Adrenal gland (tissue), 12 donors: Measurements from ENCODE around the gene ACAA2. TPM values are rescaled to one million over a fixed set of nuclear protein-coding genes. Genes with fewer than 3 reads are reported as not detected.

Experiments used
- DNase-seq, 7 donors: peaks; one replicate each; pipeline ENCODE4 v3.0.0-alpha.2; 2019 to 2020
- H3K27ac ChIP-seq, 5 donors: fragments of 200-600 bp; sonication (generic) in 4 of 5; 1 replicate in 3 of 5; 2 replicates in 2 of 5; pipeline versions ENCODE4 v1.5.1 to v1.8.0; 2016 to 2020; ENCODE audit warnings: mild to moderate bottlenecking in 1 of 5
- H3K27me3 ChIP-seq: fragments of 200-600 bp; 2 replicates; pipeline ENCODE4 v1.8.0; 2021
- H3K36me3 ChIP-seq, 2 donors: fragments of 200-600 bp; replicated peaks in 1 of 2; 1 replicate in 1 of 2; 2 replicates in 1 of 2; pipeline versions ENCODE4 v1.5.1 to v1.8.0; 2018 to 2022
- H3K4me1 ChIP-seq, 2 donors: fragments of 200-600 bp; replicated peaks in 1 of 2; 1 replicate in 1 of 2; 2 replicates in 1 of 2; pipeline versions ENCODE4 v1.5.1 to v1.8.0; 2018 to 2021
- H3K4me3 ChIP-seq, 4 donors: fragments of 200-600 bp; sonication (generic) in 3 of 4; one replicate each; pipeline ENCODE4 v1.5.1; 2016 to 2018
- H3K9me3 ChIP-seq, 3 donors: fragments of 200-600 bp; sonication (generic) in 1 of 3; replicated peaks in 1 of 3; 1 replicate in 2 of 3; 2 replicates in 1 of 3; pipeline versions ENCODE4 v1.5.1 to v1.8.0; 2016 to 2021
- POLR2A ChIP-seq, 2 donors: fragments of 450-650 bp; IDR thresholded peaks; one replicate each; pipeline ENCODE4 v1.6.1; 2017; ENCODE audit warnings: antibody characterized with exemption in 2 of 2, mild to moderate bottlenecking in 2 of 2, moderate library complexity in 1 of 2
- WGBS, 4 donors: extraction: QIAGEN DNeasy Blood & Tissue Kit in 2 of 4; methylation state at CpG; one replicate each; pipeline versions ENCODE4 v1.1.5 to v1.1.7; 2013 to 2017; 5-methylcytosine and 5-hydroxymethylcytosine counted together
- intact Hi-C, 2 donors: fragments of 100-400 bp; cut with DNase I; formaldehyde crosslinking; loops; one replicate each; pipeline versions ENCODE4 v1.14.1 to v1.15.0; 2022 to 2023
- polyA plus RNA-seq, 3 donors: library from polyadenylated mRNA; stranded (reverse); fragments of 200-250 nt in 2 of 3; fragments of 350-450 nt in 1 of 3; fragmentation: Illumina TruSeq in 1 of 3; extraction: RNeasy Lipid Tissue Mini Kit (QIAGEN cat#74804) in 1 of 3; gene quantifications; one replicate each; pipeline ENCODE4 v1.2.3, GENCODE V29; 2013 to 2014
- total RNA-seq, 9 donors: library from RNA; depleted of rRNA in 4 of 9; stranded (reverse); fragments of >200 nt in 4 of 9; fragments of 120-200 nt in 1 of 9; fragmentation: NEBNext Ultra II Directional in 1 of 9; extraction: Animal tissue kit (Norgen Biotek cat#: 25700) in 1 of 9; gene quantifications; one replicate each; pipeline versions ENCODE4 v1.1.0 to v1.2.4, GENCODE V29; 2013 to 2023
- TF ChIP-seq, protein P1 (sequence below), 6 experiments: fragments of 450-650 bp in 4 of 6; fragments of 200-600 bp in 2 of 6; sonication (generic) in 1 of 6; IDR thresholded peaks; 1 replicate in 5 of 6; 2 replicates in 1 of 6; pipeline versions ENCODE4 v1.5.1 to v1.8.0; 2016 to 2021; ENCODE audit warnings: antibody characterized with exemption in 6 of 6, mild to moderate bottlenecking in 2 of 6, moderate library complexity in 1 of 6
- donor health status: healthy with polysubstance abuse.
- donor health status: Bipolar disorder and iron deficiency.
- donor health status: DM: yes; HTN: yes; CAD: no.
- donor health status: DM: no; HTN: no; CAD: no.
- donor health status: DM: no; HTN: no; CAD: no.
- donor health status: DM: yes; HTN: yes; CAD: no.

Gene ACAA2
- total and polyA plus RNA-seq, 12 donors: 21.4 to 197 (median 105) TPM

DNA sequence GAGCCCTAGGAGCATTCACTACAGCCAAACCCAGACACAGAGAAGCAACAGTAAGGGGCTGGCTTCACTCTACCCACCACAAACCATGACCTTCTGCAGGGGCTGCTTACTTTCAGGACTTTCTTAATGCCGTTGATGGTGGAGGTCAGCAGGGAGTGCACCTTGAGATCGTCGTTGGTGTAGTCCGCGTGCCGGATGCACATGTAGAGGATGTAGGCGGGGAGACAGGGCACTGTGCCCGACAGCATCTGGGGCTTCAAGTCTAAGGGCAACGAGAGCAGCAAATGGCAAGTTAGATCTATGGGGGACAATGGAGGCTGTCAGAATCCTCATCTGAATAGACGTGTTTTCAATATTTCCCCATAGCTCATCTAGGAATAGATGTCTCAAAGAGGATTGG lies 29.8 kb upstream of the ACAA2 start:
- WGBS, 4 donors: 87 to 92% (median 91%) methylated on average over 10 of the region's 10 CpGs
- Histone ChIP-seq H3K27ac (no peak overlapping the region), H3K36me3 (no peaks in the 10 kb centered on the region), H3K4me3 (no peak overlapping the region), H3K9me3 (no peaks in the 10 kb centered on the region), H3K27me3 (no peaks in the 10 kb centered on the region), H3K4me1 (no peaks in the 10 kb centered on the region)
- TF ChIP-seq, protein P1, sequence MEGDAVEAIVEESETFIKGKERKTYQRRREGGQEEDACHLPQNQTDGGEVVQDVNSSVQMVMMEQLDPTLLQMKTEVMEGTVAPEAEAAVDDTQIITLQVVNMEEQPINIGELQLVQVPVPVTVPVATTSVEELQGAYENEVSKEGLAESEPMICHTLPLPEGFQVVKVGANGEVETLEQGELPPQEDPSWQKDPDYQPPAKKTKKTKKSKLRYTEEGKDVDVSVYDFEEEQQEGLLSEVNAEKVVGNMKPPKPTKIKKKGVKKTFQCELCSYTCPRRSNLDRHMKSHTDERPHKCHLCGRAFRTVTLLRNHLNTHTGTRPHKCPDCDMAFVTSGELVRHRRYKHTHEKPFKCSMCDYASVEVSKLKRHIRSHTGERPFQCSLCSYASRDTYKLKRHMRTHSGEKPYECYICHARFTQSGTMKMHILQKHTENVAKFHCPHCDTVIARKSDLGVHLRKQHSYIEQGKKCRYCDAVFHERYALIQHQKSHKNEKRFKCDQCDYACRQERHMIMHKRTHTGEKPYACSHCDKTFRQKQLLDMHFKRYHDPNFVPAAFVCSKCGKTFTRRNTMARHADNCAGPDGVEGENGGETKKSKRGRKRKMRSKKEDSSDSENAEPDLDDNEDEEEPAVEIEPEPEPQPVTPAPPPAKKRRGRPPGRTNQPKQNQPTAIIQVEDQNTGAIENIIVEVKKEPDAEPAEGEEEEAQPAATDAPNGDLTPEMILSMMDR (IDR thresholded peaks at IDR 0.05): no peak
- no peak for TF ChIP-seq POLR2A (IDR thresholded peaks at IDR 0.05)
- intact Hi-C loops: no loop called here
- DNase-seq: no peak

DNA sequence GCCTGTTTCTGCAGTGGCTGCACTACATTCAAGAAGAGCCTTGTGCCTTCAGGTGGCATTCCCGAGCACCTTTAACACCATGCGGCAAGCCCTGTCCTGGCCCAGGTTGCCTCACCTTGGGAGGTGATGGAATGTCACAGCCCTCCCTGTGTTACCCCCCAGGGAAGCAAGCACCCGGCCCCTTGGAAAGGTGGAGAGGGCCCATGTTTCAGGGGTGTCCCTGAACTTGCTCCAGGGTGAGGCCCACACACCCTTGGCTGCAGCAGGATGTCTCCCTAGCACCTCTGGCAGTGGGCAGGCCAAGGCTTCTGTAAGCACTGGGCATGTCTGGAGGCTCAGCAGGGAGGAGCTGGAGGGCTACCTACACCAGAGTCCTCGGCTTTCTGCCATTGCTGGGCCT lies 29.3 kb upstream of the ACAA2 start:
- Histone ChIP-seq H3K27me3 (no peaks in the 10 kb centered on the region), H3K9me3 (no peaks in the 10 kb centered on the region), H3K27ac (no peak overlapping the region), H3K4me3 (no peak overlapping the region), H3K4me1 (no peaks in the 10 kb centered on the region), H3K36me3 (no peaks in the 10 kb centered on the region)
- intact Hi-C loops: no loop called here
- 75 to 86% (median 80%) methylated on average over 1 to 4 of the region's 4 CpGs for WGBS, 4 donors
- TF ChIP-seq, protein P1 (IDR thresholded peaks at IDR 0.05): no peak
- TF ChIP-seq POLR2A (IDR thresholded peaks at IDR 0.05): no peak
- no peak for DNase-seq

DNA sequence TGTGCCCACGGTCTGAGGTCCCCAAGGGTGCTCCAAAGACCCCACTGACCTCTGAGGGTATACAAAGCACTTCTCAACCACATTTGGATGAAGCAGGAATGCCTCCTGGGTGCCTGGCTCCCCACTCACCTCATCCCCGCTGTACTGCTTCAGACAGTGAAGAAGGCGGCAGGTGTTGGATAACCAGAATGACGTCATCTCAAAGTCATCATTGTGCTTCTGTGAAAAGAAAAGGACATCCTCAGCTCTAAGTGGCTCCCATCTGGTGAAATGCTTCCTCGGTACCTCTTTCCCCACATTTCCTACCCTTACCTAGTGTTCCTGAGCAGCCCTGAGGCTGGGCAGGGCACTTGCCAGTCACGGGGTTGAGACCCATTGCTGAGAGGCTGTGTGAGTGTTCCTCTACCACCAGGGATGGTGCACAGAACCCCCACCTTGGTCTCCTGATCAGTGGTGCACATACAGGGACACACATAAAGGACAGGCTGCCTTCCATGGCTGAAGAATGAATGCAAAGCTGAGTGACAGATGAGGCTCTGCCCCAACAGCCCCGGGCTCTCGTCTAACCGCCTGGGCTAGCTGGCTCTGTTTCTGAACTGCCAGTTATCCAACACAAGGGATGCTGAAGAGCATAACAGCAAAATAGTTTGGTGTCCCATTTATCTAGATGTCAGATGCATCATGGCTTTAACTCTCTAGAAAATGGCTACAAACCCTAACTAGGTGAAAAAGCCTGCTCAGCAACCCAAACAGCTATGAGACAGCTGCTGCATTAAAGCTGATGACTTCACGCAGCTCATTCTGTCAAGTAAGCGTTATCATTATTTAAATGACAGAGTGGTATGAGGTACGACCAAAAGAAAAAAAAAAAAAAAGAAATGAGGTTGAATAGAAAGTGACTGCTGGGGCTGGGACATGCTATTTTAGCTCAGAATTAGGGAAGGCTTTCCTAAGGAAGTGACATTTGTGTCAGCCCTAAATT lies 28.2 kb upstream of the ACAA2 start:
- H3K27ac ChIP-seq: no peak overlapping the region
- no peaks in the 10 kb centered on the region for H3K4me1 ChIP-seq
- H3K9me3 ChIP-seq: no peaks in the 10 kb centered on the region
- TF ChIP-seq POLR2A (IDR thresholded peaks at IDR 0.05): no peak
- TF ChIP-seq, protein P1 (IDR thresholded peaks at IDR 0.05): no peak
- 84 to 89% (median 87%) methylated on average over 10 to 12 of the region's 12 CpGs for WGBS, 4 donors
- H3K27me3 ChIP-seq: no peaks in the 10 kb centered on the region
- DNase-seq: no peak
- H3K36me3 ChIP-seq: no peaks in the 10 kb centered on the region
- H3K4me3 ChIP-seq: no peak overlapping the region
- intact Hi-C loops: no loop called here

DNA sequence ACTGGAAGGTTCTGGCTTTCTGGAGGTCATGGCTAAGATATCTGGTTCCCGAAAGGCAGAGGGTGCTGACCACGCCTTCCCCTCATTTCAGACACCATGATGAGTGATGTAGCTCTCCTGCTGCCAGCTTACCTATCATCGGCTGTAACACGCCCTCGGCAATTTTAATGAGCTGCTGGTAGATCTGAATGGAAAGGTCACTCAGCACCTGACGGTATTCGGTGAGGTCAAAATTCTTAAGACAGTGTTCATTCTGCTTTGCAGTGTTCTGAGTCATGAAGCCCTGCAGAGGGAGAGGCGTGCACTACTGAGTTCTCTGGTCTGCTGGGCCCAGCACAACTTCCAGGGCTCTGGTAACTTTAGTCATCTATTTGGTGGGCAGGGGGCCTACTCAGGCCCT lies 25.7 kb upstream of the ACAA2 start:
- Histone ChIP-seq H3K36me3 (no peaks in the 10 kb centered on the region), H3K4me3 (no peak overlapping the region), H3K27ac (no peak overlapping the region), H3K9me3 (no peaks in the 10 kb centered on the region), H3K4me1 (no peaks in the 10 kb centered on the region), H3K27me3 (no peaks in the 10 kb centered on the region)
- DNase-seq: no peak
- no peak for TF ChIP-seq POLR2A (IDR thresholded peaks at IDR 0.05)
- TF ChIP-seq, protein P1 (IDR thresholded peaks at IDR 0.05): no peak
- WGBS, 4 donors: 92 to 100% (median 97%) methylated on average over 2 to 8 of the region's 8 CpGs
- intact Hi-C loops: no loop called here
